ENCODE data around the gene ARMH2. TPM values are rescaled to one million over a fixed set of nuclear protein-coding genes. Genes with fewer than 3 reads are reported as not detected.

The ARMH2 gene
- total RNA-seq, 1 experiment from 2014 or later: not detected

- no peak for TF ChIP-seq REST (IDR thresholded peaks at IDR 0.05; ENCODE audit: low read depth)
Measured at GRCh38 chr6:24840187-24840586, 41.5 kb upstream of the ARMH2 start (continued).

- POLR2A ChIA-PET: no interaction called here
- H3K4me2 ChIP-seq (ENCODE audit: low read length): no peak overlapping the region
- H3K36me3 ChIP-seq (ENCODE audit: control insufficient read depth in 1 of 2, insufficient read depth in 2 of 2, low read length in 2 of 2): no peaks in the 10 kb centered on the region
- CTCF ChIA-PET: no interaction called here
- H3K79me2 ChIP-seq (ENCODE audit: insufficient read depth, low read length): no peaks in the 10 kb centered on the region
- intact Hi-C loops (cut with micrococcal nuclease): no loop called here
- no peaks in the 10 kb centered on the region for H4K20me1 ChIP-seq (ENCODE audit: insufficient read depth)
- RAD21 ChIA-PET (ENCODE audit: low non-redundant PET in 1 of 2, low total read pairs in 2 of 2, uncharacterized antibody in 2 of 2, unreplicated experiment in 2 of 2): no interaction called here
- H3K9ac ChIP-seq (ENCODE audit: low read length): no peak overlapping the region
- ATAC-seq (no peak), DNase-seq (ENCODE audit: low read depth, low spot score) (no peak)
- H3K9me3 ChIP-seq (ENCODE audit: control insufficient read depth in 1 of 2, insufficient read depth in 1 of 2, low read depth in 1 of 2, low read length in 2 of 2): no peaks in the 10 kb centered on the region
- no peak overlapping the region for H3K27ac ChIP-seq (ENCODE audit: low read depth, low read length)
- H2AFZ ChIP-seq (ENCODE audit: low read depth, low read length, poor library complexity, severe bottlenecking): no peak overlapping the region
- TF ChIP-seq CTCF (IDR thresholded peaks at IDR 0.05 in 2 of 3, conservative IDR thresholded peaks at IDR 0.05 in 1 of 3; ENCODE audit: borderline replicate concordance in 1 of 3, insufficient read depth in 1 of 3, low read depth in 2 of 3, low read length in 2 of 3) (no peak), ZFX (IDR thresholded peaks at IDR 0.05) (no peak), EZH2 (IDR thresholded peaks at IDR 0.05) (no peak), EGR1 (IDR thresholded peaks at IDR 0.05; ENCODE audit: low read depth) (no peak), ATF3 (IDR thresholded peaks at IDR 0.05) (no peak)
- H3K9me2 ChIP-seq (ENCODE audit: insufficient read depth): no peaks in the 10 kb centered on the region
- no TSS peak for BruUV-seq (replicated peaks)
- no peaks in the 10 kb centered on the region for H3K4me1 ChIP-seq (ENCODE audit: control insufficient read depth in 1 of 2, insufficient read depth in 2 of 2, low read length in 2 of 2)
- H3K27me3 ChIP-seq (ENCODE audit: insufficient read depth, low read length): 0 out of 2 replicates have a peak, but pooled peaks cover 5% of the 10 kb centered on the region
- no peak overlapping the region for H3K4me3 ChIP-seq (replicated peaks in 1 of 2; ENCODE audit: low read depth in 1 of 2, low read length in 2 of 2)
Measured at GRCh38 chr6:24838994-24839393, 40.3 kb upstream of the ARMH2 start.

Measured in HCT116 (cell line).